GM12878 (cell line): Measurements from ENCODE around the gene XPO5. TPM values are rescaled to one million over a fixed set of nuclear protein-coding genes. Genes with fewer than 3 reads are reported as not detected.

Source experiments
- ATAC-seq: fragments of 200-7000 bp; cut with Tn5 transposase; 3 replicates; pipeline ENCODE4 v1.9.1; 2020; ENCODE audit warnings: mild to moderate bottlenecking, moderate library complexity
- BruUV-seq: library from RNA; stranded (reverse); fragments of 400-500 nt; replicated peaks from 2 replicates; lab custom pipeline; 2021; lab: Mats Ljungman, UMichigan
- CTCF ChIA-PET: fragments of 300-600 bp; sonication (Branson Sonifier 250); formaldehyde crosslinking; extraction: SDS; loops from one replicate; lab custom pipeline; 2021; ENCODE audit warnings: inconsistent platforms; lab: Yijun Ruan, JAX
- POLR2A ChIA-PET: fragments of 350-600 bp; formaldehyde crosslinking; extraction: SDS; loops from one replicate; lab custom pipeline; 2021; ENCODE audit warnings: inconsistent platforms; lab: Charles Lee
- RAD21 ChIA-PET: fragments of 300-600 bp; sonication (Branson Sonifier 250); formaldehyde crosslinking; loops from one replicate; lab custom pipeline; 2023; ENCODE audit warnings: antibody characterized with exemption; ENCODE audit not compliant: unreplicated experiment; lab: Charles Lee
- SMC1A ChIA-PET: fragments of 300-600 bp; sonication (Branson Sonifier 250); formaldehyde crosslinking; loops from one replicate; lab custom pipeline; 2023; ENCODE audit not compliant: unreplicated experiment, uncharacterized antibody; lab: Charles Lee
- DNase-seq: peaks from one replicate; pipeline ENCODE4 v3.0.0-alpha.2; 2011; ENCODE audit warnings: low read depth, low spot score
- FAIRE-seq: peaks from 3 replicates; lab custom pipeline; 2011; peaks lifted over from hg19 to GRCh38; lab: Jason Lieb, UNC
- H2AFZ ChIP-seq: 2 replicates; pipeline ENCODE4 v1.6.0; 2011; ENCODE audit warnings: low read depth, low read length, control low read depth; ENCODE audit not compliant: control insufficient read depth
- H3K27ac ChIP-seq: 2 replicates; pipeline ENCODE4 v1.5.1; 2011; ENCODE audit warnings: control low read depth; ENCODE audit not compliant: control insufficient read depth, insufficient read depth
- H3K27me3 ChIP-seq, 2 experiments: replicated peaks in 1 of 2; 2 replicates each; pipeline versions ENCODE4 v1.6.0 to v1.6.1; 2011; ENCODE audit warnings: low read length in 1 of 2; ENCODE audit not compliant: control insufficient read depth in 2 of 2, insufficient read depth in 2 of 2
- H3K36me3 ChIP-seq, 2 experiments: 2 replicates each; pipeline ENCODE4 v1.5.1; 2011; ENCODE audit warnings: low read length in 1 of 2; ENCODE audit not compliant: control insufficient read depth in 2 of 2, insufficient read depth in 2 of 2
- H3K4me1 ChIP-seq: 2 replicates; pipeline ENCODE4 v1.6.1; 2011; ENCODE audit warnings: mild to moderate bottlenecking, low read length, moderate library complexity, mixed read lengths; ENCODE audit not compliant: control insufficient read depth, insufficient read depth
- H3K4me2 ChIP-seq: 2 replicates; pipeline ENCODE4 v1.6.0; 2011; ENCODE audit warnings: control low read depth; ENCODE audit not compliant: control insufficient read depth, insufficient read depth
- H3K4me3 ChIP-seq: fragments of 200-600 bp; sonication (generic); 2 replicates; pipeline ENCODE4 v1.5.1; 2016
- H3K79me2 ChIP-seq: 2 replicates; pipeline ENCODE4 v1.6.0; 2011; ENCODE audit warnings: low read length; ENCODE audit not compliant: control insufficient read depth, insufficient read depth
- H3K9ac ChIP-seq: 2 replicates; pipeline ENCODE4 v1.8.0; 2011; ENCODE audit warnings: low read length, control low read depth, mixed read lengths; ENCODE audit not compliant: control insufficient read depth, insufficient read depth
- H3K9me3 ChIP-seq: replicated peaks from 3 replicates; pipeline ENCODE4 v1.5.1; 2011; ENCODE audit warnings: mild to moderate bottlenecking, low read length; ENCODE audit not compliant: control insufficient read depth, insufficient read depth
- H4K20me1 ChIP-seq: 2 replicates; pipeline ENCODE4 v1.6.0; 2011; ENCODE audit not compliant: control insufficient read depth, insufficient read depth
- BMI1 ChIP-seq: fragments of 450-650 bp; IDR thresholded peaks from 2 replicates; pipeline ENCODE4 v1.6.1; 2016; ENCODE audit warnings: mild to moderate bottlenecking, moderate library complexity, borderline replicate concordance
- CEBPB ChIP-seq, 2 experiments: fragments of 150-350 bp in 1 of 2; IDR thresholded peaks; 2 replicates each; pipeline ENCODE4 v1.6.1; 2012 to 2014; ENCODE audit warnings: low read depth in 2 of 2, low read length in 2 of 2, borderline replicate concordance in 1 of 2, inconsistent platforms in 1 of 2
- CREB1 ChIP-seq: IDR thresholded peaks from 2 replicates; pipeline ENCODE4 v1.6.1; 2012; ENCODE audit warnings: low read depth, mild to moderate bottlenecking, inconsistent platforms
- CREM ChIP-seq: IDR thresholded peaks from 2 replicates; pipeline ENCODE4 v1.6.1; 2014; ENCODE audit warnings: antibody characterized with exemption, low read depth
- EED ChIP-seq: sonication (generic); IDR thresholded peaks from 2 replicates; pipeline ENCODE4 v1.6.1; 2016; ENCODE audit warnings: antibody characterized with exemption, low read depth
- GATAD2B ChIP-seq: fragments of 450-650 bp; conservative IDR thresholded peaks from 2 replicates; pipeline ENCODE4 v1.6.1; 2017; ENCODE audit warnings: low read depth, mild to moderate bottlenecking, moderate library complexity
- HDAC6 ChIP-seq: fragments of 200-600 bp; sonication (generic); IDR thresholded peaks from one replicate; pipeline ENCODE4 v1.8.0; 2017; ENCODE audit warnings: antibody characterized with exemption; ENCODE audit not compliant: unreplicated experiment
- MXI1 ChIP-seq: fragments of 150-350 bp; IDR thresholded peaks from 2 replicates; pipeline ENCODE4 v1.6.1; 2011; ENCODE audit warnings: low read depth, mild to moderate bottlenecking, inconsistent platforms, low read length, improper control_type of control experiment
- NFYB ChIP-seq: IDR thresholded peaks from 2 replicates; pipeline ENCODE4 v1.6.1; 2011; ENCODE audit warnings: low read depth, mild to moderate bottlenecking, low read length, improper control_type of control experiment, moderate library complexity; ENCODE audit not compliant: insufficient read depth
- RAD51 ChIP-seq: fragments of 450-650 bp; IDR thresholded peaks from 2 replicates; pipeline ENCODE4 v1.6.1; 2016; ENCODE audit warnings: moderate library complexity, mild to moderate bottlenecking, inconsistent platforms
- SREBF2 ChIP-seq: IDR thresholded peaks from 2 replicates; pipeline ENCODE4 v1.6.1; 2012; ENCODE audit warnings: mild to moderate bottlenecking, low read length
- YBX1 ChIP-seq: fragments of 450-650 bp; IDR thresholded peaks from 2 replicates; pipeline ENCODE4 v1.6.1; 2016; ENCODE audit warnings: antibody characterized with exemption
- ZNF217 ChIP-seq: fragments of 450-650 bp; IDR thresholded peaks from 2 replicates; pipeline ENCODE4 v1.6.1; 2017; ENCODE audit warnings: antibody characterized with exemption, mild to moderate bottlenecking
- ZNF384 ChIP-seq: IDR thresholded peaks from 2 replicates; pipeline ENCODE4 v1.6.1; 2012; ENCODE audit warnings: low read depth, mild to moderate bottlenecking, low read length, improper control_type of control experiment, borderline replicate concordance
- ZNF622 ChIP-seq: fragments of 450-650 bp; IDR thresholded peaks from 2 replicates; pipeline ENCODE4 v1.6.1; 2017; ENCODE audit warnings: mild to moderate bottlenecking, inconsistent platforms
- WGBS: methylation state at CpG from one replicate; pipeline ENCODE4 v1.1.6; 2016; ENCODE audit warnings: low lambda C conversion rate; ENCODE audit not compliant: insufficient replicate concordance, insufficient coverage; ENCODE audit errors: missing lambda C conversion rate; 5-methylcytosine and 5-hydroxymethylcytosine counted together
- in situ Hi-C: fragments of 300-500 bp; cut with MboI; formaldehyde crosslinking; loops from 9 replicates; pipeline ENCODE4 v1.14.3; 2018; ENCODE audit warnings: mixed read lengths
- intact Hi-C: fragments of 100-400 bp; cut with micrococcal nuclease; formaldehyde crosslinking; loops from one replicate; pipeline ENCODE4 v1.14.2; 2022; ENCODE audit not compliant: unreplicated experiment
- polyA plus RNA-seq, 11 experiments: library from polyadenylated mRNA; depleted of rRNA in 4 of 11; unstranded in 6 of 11; stranded (reverse) in 5 of 11; fragments of >200 nt; fragmentation: Nextera tagmentation in 4 of 11; fragmentation: Illumina TruSeq in 1 of 11; extraction: Ambion mirVana in 4 of 11; extraction: Trizol in 1 of 11; gene quantifications; 1 replicate in 1 of 11; 2 replicates in 10 of 11; pipeline versions ENCODE4 v1.2.1 to v1.2.3, GENCODE V29; 2011 to 2016; ENCODE audit warnings: inconsistent platforms in 2 of 11, missing spikeins in 2 of 11, low read depth in 1 of 11
- total RNA-seq, 4 experiments: library from RNA; depleted of rRNA in 3 of 4; stranded (reverse); fragments of >200 nt in 3 of 4; fragmentation: Illumina TruSeq in 1 of 4; extraction: Trizol in 1 of 4; gene quantifications; 2 replicates each; pipeline versions ENCODE4 v1.2.1 to v1.2.3, GENCODE V29; 2013 to 2021
- TF ChIP-seq, protein P1 (sequence below): fragments of 450-650 bp; formaldehyde crosslinking; IDR thresholded peaks from 2 replicates; pipeline ENCODE4 v1.4.0; 2022; ENCODE audit warnings: mild to moderate bottlenecking, moderate library complexity
- TF ChIP-seq, protein P2 (sequence below): fragments of 450-650 bp; IDR thresholded peaks from 2 replicates; pipeline ENCODE4 v1.6.1; 2017; ENCODE audit warnings: mild to moderate bottlenecking
- TF ChIP-seq, protein P3 (sequence below): IDR thresholded peaks from 2 replicates; pipeline ENCODE4 v1.6.1; 2012; ENCODE audit warnings: low read length, inconsistent platforms

The XPO5 gene
- total and polyA plus RNA-seq, 10 of the 15 experiments (the other 5 are each of a cell fraction or from before 2014, with no cell fraction given), result 11.3 to 76.0 (median 41.6) TPM

DNA sequence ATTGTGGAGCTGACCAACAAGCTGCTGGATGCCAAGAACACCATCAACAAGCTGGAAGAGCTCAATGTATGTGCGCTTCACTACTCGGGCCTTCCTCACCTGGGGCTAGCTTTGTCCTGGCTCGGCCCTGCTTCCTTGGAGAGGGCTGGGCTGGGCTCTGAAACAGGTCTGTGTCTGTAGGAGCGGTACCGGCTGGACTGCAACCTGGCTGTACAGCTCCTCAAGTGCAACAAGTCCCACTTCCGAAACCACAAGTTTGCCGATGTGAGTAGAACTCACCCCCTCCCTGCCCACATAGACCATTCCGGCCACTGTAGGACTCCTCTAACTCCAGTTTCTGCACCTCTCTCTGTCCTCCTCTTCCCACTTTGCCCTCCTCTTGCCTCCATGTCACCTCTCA lies 72.4 kb downstream of the XPO5 start:
- no peak overlapping the region for H3K9ac ChIP-seq
- no peak overlapping the region for H3K4me2 ChIP-seq
- ATAC-seq, result no peak
- BruUV-seq, result no TSS peak
- RAD21 ChIA-PET, result interaction anchor here (1.0 kb wide), 1 partner anchor 106 kb away, joined by 3 read pairs; no protein-coding TSS in a partner anchor
- H3K27me3 ChIP-seq, result no peaks in the 10 kb centered on the region
- H3K4me1 ChIP-seq, result no peaks in the 10 kb centered on the region
- TF ChIP-seq YBX1 (no peak), RAD51 (no peak), CREM (no peak), CREB1 (no peak), ZNF622 (no peak), CEBPB (IDR thresholded peaks at IDR 0.05; ENCODE audit: borderline replicate concordance in 1 of 2, low read depth in 2 of 2, low read length in 2 of 2) (no peak), MXI1 (no peak), ZNF217 (no peak), GATAD2B (no peak), HDAC6 (no peak), SREBF2 (no peak), BMI1 (no peak), ZNF384 (no peak), NFYB (no peak), EED (no peak)
- TF ChIP-seq, protein P1, sequence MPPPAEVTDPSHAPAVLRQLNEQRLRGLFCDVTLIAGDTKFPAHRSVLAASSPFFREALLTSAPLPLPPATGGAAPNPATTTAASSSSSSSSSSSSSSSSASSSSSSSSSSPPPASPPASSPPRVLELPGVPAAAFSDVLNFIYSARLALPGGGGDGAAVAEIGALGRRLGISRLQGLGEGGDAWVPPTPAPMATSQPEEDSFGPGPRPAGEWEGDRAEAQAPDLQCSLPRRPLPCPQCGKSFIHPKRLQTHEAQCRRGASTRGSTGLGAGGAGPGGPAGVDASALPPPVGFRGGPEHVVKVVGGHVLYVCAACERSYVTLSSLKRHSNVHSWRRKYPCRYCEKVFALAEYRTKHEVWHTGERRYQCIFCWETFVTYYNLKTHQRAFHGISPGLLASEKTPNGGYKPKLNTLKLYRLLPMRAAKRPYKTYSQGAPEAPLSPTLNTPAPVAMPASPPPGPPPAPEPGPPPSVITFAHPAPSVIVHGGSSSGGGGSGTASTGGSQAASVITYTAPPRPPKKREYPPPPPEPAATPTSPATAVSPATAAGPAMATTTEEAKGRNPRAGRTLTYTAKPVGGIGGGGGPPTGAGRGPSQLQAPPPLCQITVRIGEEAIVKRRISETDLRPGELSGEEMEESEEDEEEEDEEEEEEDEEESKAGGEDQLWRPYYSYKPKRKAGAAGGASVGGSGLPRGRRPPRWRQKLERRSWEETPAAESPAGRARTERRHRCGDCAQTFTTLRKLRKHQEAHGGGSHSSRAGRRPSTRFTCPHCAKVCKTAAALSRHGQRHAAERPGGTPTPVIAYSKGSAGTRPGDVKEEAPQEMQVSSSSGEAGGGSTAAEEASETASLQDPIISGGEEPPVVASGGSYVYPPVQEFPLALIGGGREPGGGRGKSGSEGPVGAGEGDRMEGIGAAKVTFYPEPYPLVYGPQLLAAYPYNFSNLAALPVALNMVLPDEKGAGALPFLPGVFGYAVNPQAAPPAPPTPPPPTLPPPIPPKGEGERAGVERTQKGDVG, result no peak
- TF ChIP-seq, protein P2, sequence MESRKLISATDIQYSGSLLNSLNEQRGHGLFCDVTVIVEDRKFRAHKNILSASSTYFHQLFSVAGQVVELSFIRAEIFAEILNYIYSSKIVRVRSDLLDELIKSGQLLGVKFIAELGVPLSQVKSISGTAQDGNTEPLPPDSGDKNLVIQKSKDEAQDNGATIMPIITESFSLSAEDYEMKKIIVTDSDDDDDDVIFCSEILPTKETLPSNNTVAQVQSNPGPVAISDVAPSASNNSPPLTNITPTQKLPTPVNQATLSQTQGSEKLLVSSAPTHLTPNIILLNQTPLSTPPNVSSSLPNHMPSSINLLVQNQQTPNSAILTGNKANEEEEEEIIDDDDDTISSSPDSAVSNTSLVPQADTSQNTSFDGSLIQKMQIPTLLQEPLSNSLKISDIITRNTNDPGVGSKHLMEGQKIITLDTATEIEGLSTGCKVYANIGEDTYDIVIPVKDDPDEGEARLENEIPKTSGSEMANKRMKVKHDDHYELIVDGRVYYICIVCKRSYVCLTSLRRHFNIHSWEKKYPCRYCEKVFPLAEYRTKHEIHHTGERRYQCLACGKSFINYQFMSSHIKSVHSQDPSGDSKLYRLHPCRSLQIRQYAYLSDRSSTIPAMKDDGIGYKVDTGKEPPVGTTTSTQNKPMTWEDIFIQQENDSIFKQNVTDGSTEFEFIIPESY, result no peak
- TF ChIP-seq, protein P3, sequence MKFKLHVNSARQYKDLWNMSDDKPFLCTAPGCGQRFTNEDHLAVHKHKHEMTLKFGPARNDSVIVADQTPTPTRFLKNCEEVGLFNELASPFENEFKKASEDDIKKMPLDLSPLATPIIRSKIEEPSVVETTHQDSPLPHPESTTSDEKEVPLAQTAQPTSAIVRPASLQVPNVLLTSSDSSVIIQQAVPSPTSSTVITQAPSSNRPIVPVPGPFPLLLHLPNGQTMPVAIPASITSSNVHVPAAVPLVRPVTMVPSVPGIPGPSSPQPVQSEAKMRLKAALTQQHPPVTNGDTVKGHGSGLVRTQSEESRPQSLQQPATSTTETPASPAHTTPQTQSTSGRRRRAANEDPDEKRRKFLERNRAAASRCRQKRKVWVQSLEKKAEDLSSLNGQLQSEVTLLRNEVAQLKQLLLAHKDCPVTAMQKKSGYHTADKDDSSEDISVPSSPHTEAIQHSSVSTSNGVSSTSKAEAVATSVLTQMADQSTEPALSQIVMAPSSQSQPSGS, result no peak
- FAIRE-seq, result no peak
- POLR2A ChIA-PET, result interaction anchor here (0.6 to 1.3 kb wide), 2 partner anchors 47 to 755 kb away, joined by 3 read pairs; no protein-coding TSS in a partner anchor
- in situ Hi-C loops (no loop called here), intact Hi-C loops (no loop called here)
- H3K9me3 ChIP-seq, result no peaks in the 10 kb centered on the region
- no peak overlapping the region for H3K4me3 ChIP-seq
- H4K20me1 ChIP-seq, result no peaks in the 10 kb centered on the region
- H3K79me2 ChIP-seq, result no peaks in the 10 kb centered on the region
- WGBS, result 98% methylated on average over 8 of the region's 8 CpGs
- no peak overlapping the region for H2AFZ ChIP-seq
- CTCF ChIA-PET, result interaction anchor here (0.6 to 5.1 kb wide), 3 partner anchors 196 to 291 kb away, joined by 3 to 33 read pairs (median 3); no protein-coding TSS in a partner anchor
- H3K27ac ChIP-seq, result no peak overlapping the region
- H3K36me3 ChIP-seq, result peaks cover 14 to 28% of the 10 kb centered on the region in 2 experiments; a peak in 3 of 4 replicates
- no peak for DNase-seq
- SMC1A ChIA-PET, result no interaction called here
